Breast epithelium (tissue), 4 donors: Measurements from ENCODE around the gene TMX2. TPM values are rescaled to one million over a fixed set of nuclear protein-coding genes. Genes with fewer than 3 reads are reported as not detected.
"Not testable (repeated sequence)": the region's sequence is repeated elsewhere in the genome, so short reads cannot be mapped to it uniquely, and the experiment has no call there.

ENCODE experiments used
- DNase-seq, 2 donors: peaks; one replicate each; pipeline ENCODE4 v3.0.0-alpha.2; 2019; ENCODE audit warnings: low spot score in 2 of 2
- H3K27ac ChIP-seq, 2 donors: fragments of 200-600 bp; sonication (generic) in 1 of 2; one replicate each; pipeline ENCODE4 v1.5.1; 2016 to 2019; ENCODE audit warnings: mild to moderate bottlenecking in 1 of 2
- H3K27me3 ChIP-seq, 2 donors: fragments of 200-600 bp; sonication (generic) in 1 of 2; one replicate each; pipeline versions ENCODE4 v1.5.1 to v1.6.0; 2017 to 2019; ENCODE audit warnings: control low read depth in 1 of 2, mild to moderate bottlenecking in 1 of 2
- H3K36me3 ChIP-seq: fragments of 200-600 bp; one replicate; pipeline ENCODE4 v1.5.1; 2019
- H3K4me1 ChIP-seq, 2 donors: fragments of 200-600 bp; sonication (generic); one replicate each; pipeline ENCODE4 v1.5.1; 2016 to 2019; ENCODE audit warnings: control low read depth in 1 of 2
- H3K4me3 ChIP-seq, 3 donors: fragments of 200-600 bp; sonication (generic); 1 replicate in 2 of 3; 2 replicates in 1 of 3; pipeline ENCODE4 v1.5.1; 2016 to 2019; ENCODE audit warnings: mild to moderate bottlenecking in 3 of 3, moderate library complexity in 2 of 3
- H3K9me3 ChIP-seq, 2 donors: fragments of 200-600 bp; sonication (generic) in 1 of 2; one replicate each; pipeline ENCODE4 v1.5.1; 2016 to 2019; ENCODE audit warnings: control low read depth in 1 of 2
- POLR2A ChIP-seq: fragments of 450-650 bp; IDR thresholded peaks from one replicate; pipeline ENCODE4 v1.6.1; 2016; ENCODE audit warnings: antibody characterized with exemption, mild to moderate bottlenecking, moderate library complexity
- POLR2AphosphoS5 ChIP-seq, 3 donors: sonication (generic); formaldehyde crosslinking; IDR thresholded peaks; one replicate each; pipeline ENCODE4 v1.6.1; 2017; ENCODE audit warnings: antibody characterized with exemption in 3 of 3
- intact Hi-C: fragments of 100-400 bp; cut with DNase I; formaldehyde crosslinking; loops from one replicate; pipeline ENCODE4 v1.15.1; 2023; ENCODE audit warnings: low total_unique reads
- total RNA-seq, 3 donors: library from RNA; depleted of rRNA; stranded (reverse); fragments of >200 nt; gene quantifications; one replicate each; pipeline ENCODE4 v1.1.0, GENCODE V29; 2016
- TF ChIP-seq, protein P1 (sequence below), 3 donors: fragments of 450-650 bp; IDR thresholded peaks; one replicate each; pipeline ENCODE4 v1.5.1; 2016 to 2017; ENCODE audit warnings: antibody characterized with exemption in 3 of 3, mild to moderate bottlenecking in 3 of 3, moderate library complexity in 3 of 3

The TMX2 gene
- total RNA-seq, 3 donors from 2014 or later = 45.8 to 80.1 (median 66.2) TPM

GRCh38 chr11:57703341-57703740 is 9.1 kb upstream of the TMX2 start:
- TF ChIP-seq POLR2AphosphoS5 (IDR thresholded peaks at IDR 0.05) = no peak
- TF ChIP-seq, protein P1, sequence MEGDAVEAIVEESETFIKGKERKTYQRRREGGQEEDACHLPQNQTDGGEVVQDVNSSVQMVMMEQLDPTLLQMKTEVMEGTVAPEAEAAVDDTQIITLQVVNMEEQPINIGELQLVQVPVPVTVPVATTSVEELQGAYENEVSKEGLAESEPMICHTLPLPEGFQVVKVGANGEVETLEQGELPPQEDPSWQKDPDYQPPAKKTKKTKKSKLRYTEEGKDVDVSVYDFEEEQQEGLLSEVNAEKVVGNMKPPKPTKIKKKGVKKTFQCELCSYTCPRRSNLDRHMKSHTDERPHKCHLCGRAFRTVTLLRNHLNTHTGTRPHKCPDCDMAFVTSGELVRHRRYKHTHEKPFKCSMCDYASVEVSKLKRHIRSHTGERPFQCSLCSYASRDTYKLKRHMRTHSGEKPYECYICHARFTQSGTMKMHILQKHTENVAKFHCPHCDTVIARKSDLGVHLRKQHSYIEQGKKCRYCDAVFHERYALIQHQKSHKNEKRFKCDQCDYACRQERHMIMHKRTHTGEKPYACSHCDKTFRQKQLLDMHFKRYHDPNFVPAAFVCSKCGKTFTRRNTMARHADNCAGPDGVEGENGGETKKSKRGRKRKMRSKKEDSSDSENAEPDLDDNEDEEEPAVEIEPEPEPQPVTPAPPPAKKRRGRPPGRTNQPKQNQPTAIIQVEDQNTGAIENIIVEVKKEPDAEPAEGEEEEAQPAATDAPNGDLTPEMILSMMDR (IDR thresholded peaks at IDR 0.05) = no peak
- no peak for TF ChIP-seq POLR2A
- no peaks in the 10 kb centered on the region for H3K4me1 ChIP-seq
- H3K9me3 ChIP-seq = no peaks in the 10 kb centered on the region
- H3K36me3 ChIP-seq = no peaks in the 10 kb centered on the region
- no peak for DNase-seq
- no peak overlapping the region for H3K27ac ChIP-seq
- intact Hi-C loops = no loop called here
- H3K27me3 ChIP-seq = no peaks in the 10 kb centered on the region
- no peak overlapping the region for H3K4me3 ChIP-seq

DNA sequence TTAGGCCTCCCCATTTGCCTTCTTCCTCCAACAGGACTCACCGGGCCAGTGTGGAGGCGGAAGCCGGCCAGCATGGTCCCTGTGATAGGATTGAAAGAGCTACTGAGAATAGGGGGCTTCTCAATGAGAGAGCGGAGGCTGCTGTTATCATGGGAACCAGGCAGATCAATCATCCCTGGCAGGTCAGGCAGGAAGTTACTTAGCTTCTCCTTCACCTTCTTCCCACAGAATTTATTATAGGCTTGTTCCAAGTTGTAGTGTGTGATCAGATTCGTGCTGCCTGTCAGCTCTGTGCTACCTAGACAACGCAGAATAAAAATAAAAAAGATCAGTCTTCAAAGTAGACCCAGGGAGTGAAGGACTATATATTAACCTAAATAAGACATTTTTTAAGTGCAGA is 7.5 kb upstream of the TMX2 start:
- H3K27ac ChIP-seq = no peak overlapping the region
- no peak overlapping the region for H3K4me3 ChIP-seq
- H3K27me3 ChIP-seq = no peaks in the 10 kb centered on the region
- H3K9me3 ChIP-seq = no peaks in the 10 kb centered on the region
- intact Hi-C loops = no loop called here
- DNase-seq = no peak
- no peaks in the 10 kb centered on the region for H3K36me3 ChIP-seq
- no peaks in the 10 kb centered on the region for H3K4me1 ChIP-seq
- TF ChIP-seq POLR2AphosphoS5 (IDR thresholded peaks at IDR 0.05) (no peak), POLR2A (no peak)
- TF ChIP-seq, protein P1 (IDR thresholded peaks at IDR 0.05) = no peak

- H3K4me1 ChIP-seq, DNase-seq, H3K9me3 ChIP-seq, H3K4me3 ChIP-seq, H3K27ac ChIP-seq, intact Hi-C loops, H3K36me3 ChIP-seq, H3K27me3 ChIP-seq: not testable (repeated sequence)
Measured at GRCh38 chr11:57705432-57705831, 7.0 kb upstream of the TMX2 start.

DNA sequence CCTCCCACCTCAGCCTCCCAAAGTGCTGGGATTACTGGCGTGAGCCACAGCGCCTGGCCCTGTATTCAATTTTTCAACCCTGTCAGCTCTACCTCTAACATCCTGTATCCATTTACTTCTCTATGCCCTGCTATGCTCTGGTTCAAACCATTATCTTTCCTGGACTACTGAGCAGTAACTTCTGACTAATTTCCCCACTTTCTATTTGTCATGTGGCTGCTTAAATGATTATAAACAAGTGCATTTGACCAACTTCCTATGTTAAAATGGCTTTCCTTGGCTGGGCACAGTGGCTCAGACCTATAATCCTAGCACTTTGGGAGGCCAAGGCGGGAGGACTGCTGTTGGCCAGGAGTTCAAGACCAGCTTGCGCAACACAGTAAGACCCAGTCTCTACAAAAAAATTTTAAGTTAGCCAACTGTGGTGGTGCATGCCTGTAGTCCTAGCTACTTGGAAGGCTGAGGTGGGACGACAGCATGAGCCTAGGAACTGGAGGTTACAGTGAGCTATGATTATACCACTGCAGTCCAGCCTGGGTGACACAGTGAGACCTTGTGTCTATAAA is 2.5 kb upstream of the TMX2 start:
- H3K4me1 ChIP-seq = peaks cover 4 to 5% of the 10 kb centered on the region in 2 donors
- TF ChIP-seq POLR2A (no peak), POLR2AphosphoS5 (IDR thresholded peaks at IDR 0.05) (no peak)
- TF ChIP-seq, protein P1 (IDR thresholded peaks at IDR 0.05) = no peak
- no peak overlapping the region for H3K4me3 ChIP-seq
- intact Hi-C loops = no loop called here
- no peaks in the 10 kb centered on the region for H3K9me3 ChIP-seq
- no peak for DNase-seq
- H3K27ac ChIP-seq = no peak overlapping the region
- H3K27me3 ChIP-seq = no peaks in the 10 kb centered on the region
- no peaks in the 10 kb centered on the region for H3K36me3 ChIP-seq

DNA sequence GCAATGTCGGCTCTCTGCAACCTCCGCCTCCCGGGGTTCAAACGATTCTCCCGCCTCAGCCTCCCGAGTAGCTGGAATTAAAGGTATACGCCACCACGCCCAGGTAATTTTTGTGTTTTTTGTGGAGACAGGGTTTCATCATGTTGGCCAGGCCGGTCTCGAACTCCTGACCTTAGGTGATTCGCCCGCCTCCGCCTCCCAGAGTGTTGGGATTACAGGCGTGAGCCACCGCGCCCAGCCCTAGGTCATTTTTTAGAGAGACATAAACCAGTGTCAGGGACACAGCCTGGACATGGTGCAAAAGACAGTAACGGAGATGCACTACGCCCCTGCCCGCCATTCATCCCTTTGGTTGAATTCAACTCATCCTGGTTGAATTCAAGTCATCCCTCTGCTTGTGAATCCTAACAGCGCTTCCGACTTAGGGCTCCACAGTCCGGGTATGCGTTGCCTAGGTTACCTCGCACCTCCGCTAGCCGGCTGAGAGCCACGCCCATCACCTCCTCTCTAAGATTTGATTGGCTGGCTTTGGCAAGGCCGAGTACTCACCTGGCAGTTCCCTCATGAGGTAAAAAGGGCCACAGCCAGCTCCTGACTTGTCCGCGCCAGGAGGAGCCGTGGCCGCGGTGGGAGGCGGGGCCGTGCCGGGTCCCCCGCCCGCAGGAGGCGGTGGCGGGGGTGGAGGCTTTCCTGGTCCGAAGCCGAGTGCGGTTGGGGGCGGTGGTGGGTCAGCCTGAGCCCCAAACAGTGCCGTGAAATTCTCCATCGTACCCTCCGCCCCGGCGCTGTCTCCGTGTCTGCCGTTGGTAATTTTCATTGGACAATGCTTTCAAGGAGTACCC is 758 bp upstream of the TMX2 start, which contains the start of gene MED19:
TSS of gene MED19 (minus strand) at position 802 of the 842 bp plus-strand sequence. CDS start at position 766, 36 bp downstream.
- Histone ChIP-seq H3K9me3 (no peaks in the 10 kb centered on the region), H3K36me3 (no peaks in the 10 kb centered on the region), H3K27ac (peak within 1 kb of the TSS; percentile 95), H3K27me3 (no peaks in the 10 kb centered on the region), H3K4me3 (peak within 1 kb of the TSS; percentile 92 to 99 (median 98)), H3K4me1 (peaks cover 4 to 5% of the 10 kb centered on the region in 2 donors)
- TF ChIP-seq, protein P1 (IDR thresholded peaks at IDR 0.05) = no peak
- peak; percentile 54 to 72 (median 63) for TF ChIP-seq POLR2AphosphoS5 (IDR thresholded peaks at IDR 0.05)
- DNase-seq = peak; percentile 80 to 89
- intact Hi-C loops = no loop called here
